Posterior vena cava (tissue), 2 donors: ENCODE data around the gene SCN10A. TPM values are rescaled to one million over a fixed set of nuclear protein-coding genes. Genes with fewer than 3 reads are reported as not detected.

Experiments used
- DNase-seq: peaks from one replicate; pipeline ENCODE4 v3.0.0-alpha.2; 2020; ENCODE audit warnings: low spot score
- intact Hi-C, 2 donors: fragments of 100-400 bp; cut with DNase I; formaldehyde crosslinking; loops; one replicate each; pipeline versions ENCODE4 v1.14.1 to v1.14.2; 2022 to 2023
- total RNA-seq, 2 donors: library from RNA; stranded (reverse); fragmentation: NEBNext Ultra II Directional; extraction: Animal tissue kit (Norgen Biotek cat#: 25700); gene quantifications; one replicate each; pipeline ENCODE4 v1.2.1, GENCODE V29; 2021
- donor health status: DM: yes; HTN: yes; CAD: no.
- donor health status: DM: yes; HTN: yes; CAD: no.

SCN10A gene
- total RNA-seq, 2 donors from 2014 or later, result 0.05 TPM; not detected in 1

- intact Hi-C loops, result no loop called here
- DNase-seq, result no peak
These were observed 92.2 kb downstream of the SCN10A start for GRCh38 chr3:38723569-38724391.

GRCh38 chr3:38722781-38723568 is 93.0 kb downstream of the SCN10A start:
- DNase-seq, result no peak
- intact Hi-C loops, result no loop called here

GRCh38 chr3:38721207-38721772 is 94.7 kb downstream of the SCN10A start:
- no peak for DNase-seq

GRCh38 chr3:38720465-38720864 is 95.6 kb downstream of the SCN10A start:
- intact Hi-C loops, result no loop called here
- no peak for DNase-seq

More at GRCh38 chr3:38721207-38721772, 94.7 kb downstream of the SCN10A start:
- intact Hi-C loops, result no loop called here

- intact Hi-C loops, result no loop called here
- DNase-seq, result no peak
These were observed 98.4 kb downstream of the SCN10A start for GRCh38 chr3:38717355-38718240.

- intact Hi-C loops, result no loop called here
- no peak for DNase-seq
These were observed 102.9 kb downstream of the SCN10A start for GRCh38 chr3:38713121-38713520.

GRCh38 chr3:38711321-38711720 is 104.7 kb downstream of the SCN10A start:
- intact Hi-C loops, result no loop called here

GRCh38 chr3:38707730-38708129 is 108.3 kb downstream of the SCN10A start:
- intact Hi-C loops, result no loop called here

More at GRCh38 chr3:38711321-38711720, 104.7 kb downstream of the SCN10A start:
- no peak for DNase-seq

GRCh38 chr3:38706961-38707360 is 109.1 kb downstream of the SCN10A start:
- intact Hi-C loops, result no loop called here
- no peak for DNase-seq

More at GRCh38 chr3:38707730-38708129, 108.3 kb downstream of the SCN10A start:
- DNase-seq, result no peak

GRCh38 chr3:38702231-38702630 is 113.8 kb downstream of the SCN10A start:
- DNase-seq, result no peak
- intact Hi-C loops, result no loop called here

GRCh38 chr3:38698760-38699159 is 117.3 kb downstream of the SCN10A start:
- no peak for DNase-seq
- intact Hi-C loops, result no loop called here

GRCh38 chr3:38698061-38698460 is 118.0 kb downstream of the SCN10A start:
- intact Hi-C loops, result no loop called here
- DNase-seq, result no peak

GRCh38 chr3:38696034-38696433 is 120.0 kb downstream of the SCN10A start:
- no peak for DNase-seq
- intact Hi-C loops, result no loop called here

- intact Hi-C loops, result no loop called here
- no peak for DNase-seq
These were observed 125.8 kb downstream of the SCN10A start for GRCh38 chr3:38690185-38690584.

- intact Hi-C loops, result no loop called here
- no peak for DNase-seq
These were observed 126.2 kb downstream of the SCN10A start for GRCh38 chr3:38689774-38690173.

- intact Hi-C loops, result no loop called here
- DNase-seq, result no peak
These were observed 126.7 kb downstream of the SCN10A start for GRCh38 chr3:38689346-38689745.

GRCh38 chr3:38687321-38687720 is 128.7 kb downstream of the SCN10A start:
- DNase-seq, result no peak
- intact Hi-C loops, result no loop called here

GRCh38 chr3:38684546-38684945 is 131.5 kb downstream of the SCN10A start:
- no peak for DNase-seq
- intact Hi-C loops, result no loop called here

- intact Hi-C loops, result no loop called here
These were observed 146.3 kb downstream of the SCN10A start for GRCh38 chr3:38669668-38670067.

More at GRCh38 chr3:38669668-38670067, 146.3 kb downstream of the SCN10A start:
- DNase-seq, result no peak
